HEK293 (cell line): ENCODE results near the gene ZNF316.

Source experiments
- BCL11B ChIP-seq: fragments of 450-650 bp; formaldehyde crosslinking; IDR thresholded peaks from 2 replicates; pipeline ENCODE4 v1.5.1; 2016; ENCODE audit warnings: low read depth, missing biosample characterization, missing genetic modification characterization
- ZBTB8A ChIP-seq: fragments of 450-650 bp; formaldehyde crosslinking; IDR thresholded peaks from 2 replicates; pipeline ENCODE4 v1.5.1; 2016; ENCODE audit warnings: missing biosample characterization, missing genetic modification characterization
- ZFHX2 ChIP-seq: fragments of 450-650 bp; formaldehyde crosslinking; conservative IDR thresholded peaks from 2 replicates; pipeline ENCODE4 v1.5.1; 2016; ENCODE audit warnings: missing biosample characterization, missing genetic modification characterization
- ZFP41 ChIP-seq: fragments of 450-650 bp; formaldehyde crosslinking; IDR thresholded peaks from 2 replicates; pipeline ENCODE4 v1.5.1; 2016; ENCODE audit warnings: missing biosample characterization, missing genetic modification characterization, borderline replicate concordance
- ZNF112 ChIP-seq: fragments of 450-650 bp; formaldehyde crosslinking; IDR thresholded peaks from 2 replicates; pipeline ENCODE4 v1.5.0; 2017; ENCODE audit warnings: missing biosample characterization, missing genetic modification characterization
- ZNF121 ChIP-seq: fragments of 450-650 bp; formaldehyde crosslinking; IDR thresholded peaks from 2 replicates; pipeline ENCODE4 v1.5.1; 2016; ENCODE audit warnings: missing biosample characterization, missing genetic modification characterization
- ZNF146 ChIP-seq: fragments of 450-650 bp; formaldehyde crosslinking; IDR thresholded peaks from 2 replicates; pipeline ENCODE4 v1.5.1; 2016; ENCODE audit warnings: missing biosample characterization, missing genetic modification characterization
- ZNF24 ChIP-seq: fragments of 450-650 bp; formaldehyde crosslinking; IDR thresholded peaks from 2 replicates; pipeline ENCODE4 v1.5.1; 2016; ENCODE audit warnings: missing biosample characterization, missing genetic modification characterization
- ZNF266 ChIP-seq: fragments of 450-650 bp; formaldehyde crosslinking; IDR thresholded peaks from 2 replicates; pipeline ENCODE4 v1.5.1; 2016; ENCODE audit warnings: missing biosample characterization, missing genetic modification characterization, low read depth
- ZNF274 ChIP-seq, 2 experiments: fragments of 200-500 bp in 1 of 2; fragments of 450-650 bp in 1 of 2; sonication (Bioruptor generic) in 1 of 2; formaldehyde crosslinking in 1 of 2; IDR thresholded peaks; 2 replicates each; pipeline versions ENCODE4 v1.5.1 to v1.6.1; 2014 to 2016; ENCODE audit warnings: borderline replicate concordance in 1 of 2, inconsistent platforms in 1 of 2, low read length in 1 of 2, missing biosample characterization in 1 of 2, missing genetic modification characterization in 1 of 2
- ZNF302 ChIP-seq: fragments of 450-650 bp; formaldehyde crosslinking; IDR thresholded peaks from 2 replicates; pipeline ENCODE4 v1.5.1; 2016; ENCODE audit warnings: missing biosample characterization, missing genetic modification characterization, low read depth
- ZNF335 ChIP-seq: fragments of 450-650 bp; formaldehyde crosslinking; conservative IDR thresholded peaks from 2 replicates; pipeline ENCODE4 v1.5.1; 2016; ENCODE audit warnings: missing biosample characterization, missing genetic modification characterization
- ZNF354C ChIP-seq: fragments of 450-650 bp; formaldehyde crosslinking; IDR thresholded peaks from 2 replicates; pipeline ENCODE4 v1.5.1; 2016; ENCODE audit warnings: missing biosample characterization, missing genetic modification characterization, low read depth, borderline replicate concordance
- ZNF404 ChIP-seq: fragments of 450-650 bp; formaldehyde crosslinking; IDR thresholded peaks from 2 replicates; pipeline ENCODE4 v1.5.1; 2017; ENCODE audit warnings: missing biosample characterization, missing genetic modification characterization
- ZNF416 ChIP-seq: fragments of 450-650 bp; formaldehyde crosslinking; IDR thresholded peaks from 2 replicates; pipeline ENCODE4 v1.5.1; 2016; ENCODE audit warnings: missing biosample characterization, missing genetic modification characterization
- ZNF521 ChIP-seq: fragments of 450-650 bp; formaldehyde crosslinking; IDR thresholded peaks from 2 replicates; pipeline ENCODE4 v1.5.1; 2017; ENCODE audit warnings: missing biosample characterization, mild to moderate bottlenecking, missing genetic modification characterization
- ZNF701 ChIP-seq: fragments of 450-650 bp; formaldehyde crosslinking; IDR thresholded peaks from 2 replicates; pipeline ENCODE4 v1.5.1; 2016; ENCODE audit warnings: missing biosample characterization, missing genetic modification characterization
- TF ChIP-seq, protein P1 (sequence below): fragments of 450-650 bp; formaldehyde crosslinking; IDR thresholded peaks from 2 replicates; pipeline ENCODE4 v1.5.1; 2016; ENCODE audit warnings: missing biosample characterization, missing genetic modification characterization, borderline replicate concordance
- TF ChIP-seq, protein P2 (sequence below): fragments of 450-650 bp; formaldehyde crosslinking; IDR thresholded peaks from 2 replicates; pipeline ENCODE4 v1.5.1; 2016; ENCODE audit warnings: missing biosample characterization, missing genetic modification characterization
- TF ChIP-seq, protein P3 (sequence below): fragments of 450-650 bp; formaldehyde crosslinking; IDR thresholded peaks from 2 replicates; pipeline ENCODE4 v1.5.1; 2016; ENCODE audit warnings: missing biosample characterization, missing genetic modification characterization
- TF ChIP-seq, protein P4 (sequence below): fragments of 450-650 bp; formaldehyde crosslinking; IDR thresholded peaks from 2 replicates; pipeline ENCODE4 v1.5.1; 2016; ENCODE audit warnings: missing biosample characterization, missing genetic modification characterization
- TF ChIP-seq, protein P5 (sequence below): fragments of 450-650 bp; formaldehyde crosslinking; IDR thresholded peaks from 2 replicates; pipeline ENCODE4 v1.5.1; 2016; ENCODE audit warnings: missing biosample characterization, missing genetic modification characterization

ZNF316 gene

DNA sequence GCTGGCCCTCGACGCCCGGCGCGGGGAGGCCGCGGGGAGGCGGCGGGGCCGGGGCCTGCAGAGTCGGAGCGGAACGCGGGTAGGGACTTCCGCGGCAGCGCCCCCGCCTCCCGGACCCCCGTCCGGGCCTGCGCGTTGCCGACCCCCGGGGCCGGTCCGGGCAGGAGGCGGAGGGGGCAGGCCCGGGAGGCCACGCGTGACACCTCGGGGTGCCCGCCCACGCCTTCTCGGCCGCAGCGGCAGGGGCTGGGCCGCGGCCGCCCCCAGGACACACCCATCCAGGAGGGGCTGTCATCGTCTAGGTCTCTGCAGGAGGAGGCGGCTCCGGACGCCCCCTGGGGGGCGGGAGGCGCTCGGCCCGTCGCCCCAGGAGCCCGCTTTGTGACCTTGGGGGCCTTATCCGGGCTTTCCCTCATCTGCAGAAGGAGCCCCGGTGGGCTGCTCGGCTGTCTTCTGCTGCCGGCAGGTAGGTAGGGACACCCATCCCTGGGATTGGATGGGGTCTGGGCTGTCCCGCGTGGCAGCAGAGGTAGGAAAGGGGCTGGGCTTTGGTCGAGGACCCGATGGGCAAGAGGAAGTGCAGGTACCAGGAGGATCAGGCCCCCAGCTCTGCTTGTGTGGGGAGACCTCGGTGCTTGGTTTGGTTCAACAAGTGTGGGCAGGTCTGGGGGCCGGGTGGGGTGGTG lies 569 bp downstream of the ZNF316 start (continued):
- TF ChIP-seq ZNF302 (tag by site-specific recombination) (no peak), BCL11B (tag by site-specific recombination) (no peak), ZNF274 (IDR thresholded peaks at IDR 0.05; ENCODE audit: low read length) (no peak), ZNF274 (tag by site-specific recombination; IDR thresholded peaks at IDR 0.05; ENCODE audit: borderline replicate concordance) (no peak), ZNF416 (tag by site-specific recombination) (no peak), ZBTB8A (peak; percentile 76), ZNF266 (tag by site-specific recombination) (no peak), ZNF335 (tag by site-specific recombination) (peak; percentile 85), ZNF404 (tag by site-specific recombination) (no peak), ZNF112 (no peak), ZNF521 (no peak), ZNF354C (tag by site-specific recombination) (no peak), ZFP41 (no peak), ZNF701 (no peak), ZNF121 (no peak), ZNF146 (tag by site-specific recombination) (no peak), ZNF24 (tag by site-specific recombination) (no peak), ZFHX2 (tag by site-specific recombination) (peak; percentile 53)
- TF ChIP-seq, protein P1, sequence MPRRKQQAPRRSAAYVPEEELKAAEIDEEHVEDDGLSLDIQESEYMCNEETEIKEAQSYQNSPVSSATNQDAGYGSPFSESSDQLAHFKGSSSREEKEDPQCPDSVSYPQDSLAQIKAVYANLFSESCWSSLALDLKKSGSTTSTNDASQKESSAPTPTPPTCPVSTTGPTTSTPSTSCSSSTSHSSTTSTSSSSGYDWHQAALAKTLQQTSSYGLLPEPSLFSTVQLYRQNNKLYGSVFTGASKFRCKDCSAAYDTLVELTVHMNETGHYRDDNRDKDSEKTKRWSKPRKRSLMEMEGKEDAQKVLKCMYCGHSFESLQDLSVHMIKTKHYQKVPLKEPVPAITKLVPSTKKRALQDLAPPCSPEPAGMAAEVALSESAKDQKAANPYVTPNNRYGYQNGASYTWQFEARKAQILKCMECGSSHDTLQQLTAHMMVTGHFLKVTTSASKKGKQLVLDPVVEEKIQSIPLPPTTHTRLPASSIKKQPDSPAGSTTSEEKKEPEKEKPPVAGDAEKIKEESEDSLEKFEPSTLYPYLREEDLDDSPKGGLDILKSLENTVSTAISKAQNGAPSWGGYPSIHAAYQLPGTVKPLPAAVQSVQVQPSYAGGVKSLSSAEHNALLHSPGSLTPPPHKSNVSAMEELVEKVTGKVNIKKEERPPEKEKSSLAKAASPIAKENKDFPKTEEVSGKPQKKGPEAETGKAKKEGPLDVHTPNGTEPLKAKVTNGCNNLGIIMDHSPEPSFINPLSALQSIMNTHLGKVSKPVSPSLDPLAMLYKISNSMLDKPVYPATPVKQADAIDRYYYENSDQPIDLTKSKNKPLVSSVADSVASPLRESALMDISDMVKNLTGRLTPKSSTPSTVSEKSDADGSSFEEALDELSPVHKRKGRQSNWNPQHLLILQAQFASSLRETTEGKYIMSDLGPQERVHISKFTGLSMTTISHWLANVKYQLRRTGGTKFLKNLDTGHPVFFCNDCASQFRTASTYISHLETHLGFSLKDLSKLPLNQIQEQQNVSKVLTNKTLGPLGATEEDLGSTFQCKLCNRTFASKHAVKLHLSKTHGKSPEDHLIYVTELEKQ = no peak
- TF ChIP-seq, protein P2, sequence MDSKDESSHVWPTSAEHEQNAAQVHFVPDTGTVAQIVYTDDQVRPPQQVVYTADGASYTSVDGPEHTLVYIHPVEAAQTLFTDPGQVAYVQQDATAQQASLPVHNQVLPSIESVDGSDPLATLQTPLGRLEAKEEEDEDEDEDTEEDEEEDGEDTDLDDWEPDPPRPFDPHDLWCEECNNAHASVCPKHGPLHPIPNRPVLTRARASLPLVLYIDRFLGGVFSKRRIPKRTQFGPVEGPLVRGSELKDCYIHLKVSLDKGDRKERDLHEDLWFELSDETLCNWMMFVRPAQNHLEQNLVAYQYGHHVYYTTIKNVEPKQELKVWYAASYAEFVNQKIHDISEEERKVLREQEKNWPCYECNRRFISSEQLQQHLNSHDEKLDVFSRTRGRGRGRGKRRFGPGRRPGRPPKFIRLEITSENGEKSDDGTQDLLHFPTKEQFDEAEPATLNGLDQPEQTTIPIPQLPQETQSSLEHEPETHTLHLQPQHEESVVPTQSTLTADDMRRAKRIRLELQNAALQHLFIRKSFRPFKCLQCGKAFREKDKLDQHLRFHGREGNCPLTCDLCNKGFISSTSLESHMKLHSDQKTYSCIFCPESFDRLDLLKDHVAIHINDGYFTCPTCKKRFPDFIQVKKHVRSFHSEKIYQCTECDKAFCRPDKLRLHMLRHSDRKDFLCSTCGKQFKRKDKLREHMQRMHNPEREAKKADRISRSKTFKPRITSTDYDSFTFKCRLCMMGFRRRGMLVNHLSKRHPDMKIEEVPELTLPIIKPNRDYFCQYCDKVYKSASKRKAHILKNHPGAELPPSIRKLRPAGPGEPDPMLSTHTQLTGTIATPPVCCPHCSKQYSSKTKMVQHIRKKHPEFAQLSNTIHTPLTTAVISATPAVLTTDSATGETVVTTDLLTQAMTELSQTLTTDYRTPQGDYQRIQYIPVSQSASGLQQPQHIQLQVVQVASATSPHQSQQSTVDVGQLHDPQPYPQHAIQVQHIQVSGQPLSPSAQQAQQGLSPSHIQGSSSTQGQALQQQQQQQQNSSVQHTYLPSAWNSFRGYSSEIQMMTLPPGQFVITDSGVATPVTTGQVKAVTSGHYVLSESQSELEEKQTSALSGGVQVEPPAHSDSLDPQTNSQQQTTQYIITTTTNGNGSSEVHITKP (tag by site-specific recombination) = peak; percentile 35; the same call in 1 of the 2 replicates
- TF ChIP-seq, protein P3, sequence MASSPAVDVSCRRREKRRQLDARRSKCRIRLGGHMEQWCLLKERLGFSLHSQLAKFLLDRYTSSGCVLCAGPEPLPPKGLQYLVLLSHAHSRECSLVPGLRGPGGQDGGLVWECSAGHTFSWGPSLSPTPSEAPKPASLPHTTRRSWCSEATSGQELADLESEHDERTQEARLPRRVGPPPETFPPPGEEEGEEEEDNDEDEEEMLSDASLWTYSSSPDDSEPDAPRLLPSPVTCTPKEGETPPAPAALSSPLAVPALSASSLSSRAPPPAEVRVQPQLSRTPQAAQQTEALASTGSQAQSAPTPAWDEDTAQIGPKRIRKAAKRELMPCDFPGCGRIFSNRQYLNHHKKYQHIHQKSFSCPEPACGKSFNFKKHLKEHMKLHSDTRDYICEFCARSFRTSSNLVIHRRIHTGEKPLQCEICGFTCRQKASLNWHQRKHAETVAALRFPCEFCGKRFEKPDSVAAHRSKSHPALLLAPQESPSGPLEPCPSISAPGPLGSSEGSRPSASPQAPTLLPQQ = no peak
- TF ChIP-seq, protein P4, sequence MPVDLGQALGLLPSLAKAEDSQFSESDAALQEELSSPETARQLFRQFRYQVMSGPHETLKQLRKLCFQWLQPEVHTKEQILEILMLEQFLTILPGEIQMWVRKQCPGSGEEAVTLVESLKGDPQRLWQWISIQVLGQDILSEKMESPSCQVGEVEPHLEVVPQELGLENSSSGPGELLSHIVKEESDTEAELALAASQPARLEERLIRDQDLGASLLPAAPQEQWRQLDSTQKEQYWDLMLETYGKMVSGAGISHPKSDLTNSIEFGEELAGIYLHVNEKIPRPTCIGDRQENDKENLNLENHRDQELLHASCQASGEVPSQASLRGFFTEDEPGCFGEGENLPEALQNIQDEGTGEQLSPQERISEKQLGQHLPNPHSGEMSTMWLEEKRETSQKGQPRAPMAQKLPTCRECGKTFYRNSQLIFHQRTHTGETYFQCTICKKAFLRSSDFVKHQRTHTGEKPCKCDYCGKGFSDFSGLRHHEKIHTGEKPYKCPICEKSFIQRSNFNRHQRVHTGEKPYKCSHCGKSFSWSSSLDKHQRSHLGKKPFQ (tag by site-specific recombination) = no peak
- TF ChIP-seq, protein P5, sequence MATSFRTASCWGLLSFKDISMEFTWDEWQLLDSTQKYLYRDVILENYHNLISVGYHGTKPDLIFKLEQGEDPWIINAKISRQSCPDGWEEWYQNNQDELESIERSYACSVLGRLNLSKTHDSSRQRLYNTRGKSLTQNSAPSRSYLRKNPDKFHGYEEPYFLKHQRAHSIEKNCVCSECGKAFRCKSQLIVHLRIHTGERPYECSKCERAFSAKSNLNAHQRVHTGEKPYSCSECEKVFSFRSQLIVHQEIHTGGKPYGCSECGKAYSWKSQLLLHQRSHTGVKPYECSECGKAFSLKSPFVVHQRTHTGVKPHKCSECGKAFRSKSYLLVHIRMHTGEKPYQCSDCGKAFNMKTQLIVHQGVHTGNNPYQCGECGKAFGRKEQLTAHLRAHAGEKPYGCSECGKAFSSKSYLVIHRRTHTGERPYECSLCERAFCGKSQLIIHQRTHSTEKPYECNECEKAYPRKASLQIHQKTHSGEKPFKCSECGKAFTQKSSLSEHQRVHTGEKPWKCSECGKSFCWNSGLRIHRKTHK (tag by site-specific recombination) = no peak
